ENCODE measurements around the gene LCE1E.

- TF ChIP-seq CTCF (IDR thresholded peaks at IDR 0.05) (no peak), CBX2 (IDR thresholded peaks at IDR 0.05; ENCODE audit: borderline replicate concordance, low read depth) (no peak), RNF2 (IDR thresholded peaks at IDR 0.05; ENCODE audit: borderline replicate concordance, low read depth) (no peak), REST (IDR thresholded peaks at IDR 0.05) (no peak)
- TF ChIP-seq, protein P1, sequence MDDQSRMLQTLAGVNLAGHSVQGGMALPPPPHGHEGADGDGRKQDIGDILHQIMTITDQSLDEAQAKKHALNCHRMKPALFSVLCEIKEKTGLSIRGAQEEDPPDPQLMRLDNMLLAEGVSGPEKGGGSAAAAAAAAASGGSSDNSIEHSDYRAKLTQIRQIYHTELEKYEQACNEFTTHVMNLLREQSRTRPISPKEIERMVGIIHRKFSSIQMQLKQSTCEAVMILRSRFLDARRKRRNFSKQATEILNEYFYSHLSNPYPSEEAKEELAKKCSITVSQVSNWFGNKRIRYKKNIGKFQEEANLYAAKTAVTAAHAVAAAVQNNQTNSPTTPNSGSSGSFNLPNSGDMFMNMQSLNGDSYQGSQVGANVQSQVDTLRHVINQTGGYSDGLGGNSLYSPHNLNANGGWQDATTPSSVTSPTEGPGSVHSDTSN (IDR thresholded peaks at IDR 0.05): no peak
These were observed 3.0 kb upstream of the LCE1E start for GRCh38 chr1:152783095-152783494.
